PFSK-1 (cell line): Measurements from ENCODE around the gene CACNA1B.

ENCODE experiments used
- FOXP2 ChIP-seq: optimal IDR thresholded peaks from 2 replicates; pipeline ENCODE3; 2011; ENCODE audit warnings: borderline replicate concordance, control low read depth, inconsistent platforms; ENCODE audit not compliant: insufficient read depth; ENCODE audit errors: extremely low read length, extremely low read depth
- POLR2AphosphoS5 ChIP-seq: IDR thresholded peaks from 2 replicates; pipeline ENCODE4 v1.6.1; 2012; ENCODE audit warnings: low read depth, mild to moderate bottlenecking, control low read depth, low read length, moderate library complexity
- REST ChIP-seq, 2 experiments: IDR thresholded peaks; 2 replicates each; pipeline versions ENCODE4 v1.6.1 to v1.8.0; 2011 to 2012; ENCODE audit warnings: low read depth in 2 of 2, low read length in 2 of 2, control low read depth in 1 of 2, inconsistent platforms in 1 of 2, mild to moderate bottlenecking in 1 of 2, moderate library complexity in 1 of 2; ENCODE audit not compliant: insufficient read depth in 1 of 2
- SIN3A ChIP-seq: IDR thresholded peaks from 2 replicates; pipeline ENCODE4 v1.6.1; 2012; ENCODE audit warnings: mild to moderate bottlenecking, low read length, moderate library complexity, borderline replicate concordance; ENCODE audit not compliant: insufficient read depth
- TAF1 ChIP-seq: IDR thresholded peaks from 2 replicates; pipeline ENCODE4 v1.6.1; 2012; ENCODE audit warnings: low read length, control low read depth, borderline replicate concordance; ENCODE audit not compliant: insufficient read depth

- TF ChIP-seq POLR2AphosphoS5 (no peak), TAF1 (no peak), REST (IDR thresholded peaks at IDR 0.05; ENCODE audit: insufficient read depth in 1 of 2, low read depth in 2 of 2, low read length in 2 of 2) (no peak), SIN3A (no peak), FOXP2 (no peak)
Measured at GRCh38 chr9:137949260-137949659, 71.7 kb downstream of the CACNA1B start.
